ENCODE measurements around the gene ZBTB44.
A peak's percentile ranks its signal among the peaks of the same experiment; 100 is the strongest.
"Not testable (repeated sequence)": the region's sequence is repeated elsewhere in the genome, so short reads cannot be mapped to it uniquely, and the experiment has no call there.

ZBTB44 gene

GRCh38 chr11:130249371-130249770 is 65.3 kb downstream of the ZBTB44 start:
- no peak for DNase-seq (ENCODE audit: low spot score)

DNA sequence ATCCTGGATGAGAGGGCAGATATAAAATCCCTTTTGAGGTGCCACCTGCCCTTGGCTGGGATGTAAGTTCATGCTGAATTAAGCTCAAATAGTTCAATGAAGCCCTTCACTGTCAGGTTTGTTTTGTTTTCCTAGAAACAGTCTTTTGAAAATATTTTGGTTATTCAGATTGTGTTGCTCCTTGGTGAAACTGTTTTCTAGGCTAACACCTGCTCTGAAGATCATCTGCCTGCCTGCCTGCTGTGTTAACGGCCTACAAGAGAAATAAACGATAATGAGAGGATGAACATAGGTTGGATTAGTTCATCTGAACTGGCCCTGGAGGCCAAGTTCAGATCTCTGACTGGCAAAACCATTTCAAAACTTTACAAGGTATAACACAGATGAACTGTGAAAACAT is 67.4 kb downstream of the ZBTB44 start:
- DNase-seq (ENCODE audit: low spot score): no peak

GRCh38 chr11:130246738-130247137 is 68.0 kb downstream of the ZBTB44 start:
- peak; percentile 6 for DNase-seq (ENCODE audit: low spot score)

DNA sequence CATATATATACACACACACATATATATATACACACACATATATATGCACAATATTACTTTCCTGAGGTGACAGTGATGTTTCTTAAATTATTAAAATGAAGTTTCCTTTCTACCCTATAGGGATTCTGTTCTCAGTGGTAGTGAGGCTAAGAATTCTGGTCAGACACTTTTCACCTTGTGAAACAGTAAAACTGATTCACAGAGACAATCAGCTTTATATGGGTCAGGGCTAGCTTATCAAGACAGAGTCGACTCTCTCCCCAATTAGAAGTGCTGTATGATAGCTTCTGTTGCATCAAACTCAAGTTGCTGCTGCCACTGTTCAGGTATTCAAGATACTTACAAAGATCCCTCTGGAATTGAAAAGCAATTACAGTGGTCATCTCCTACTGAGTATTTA is 68.4 kb downstream of the ZBTB44 start:
- DNase-seq (ENCODE audit: low spot score): no peak

GRCh38 chr11:130245375-130245774 is 69.3 kb downstream of the ZBTB44 start:
- DNase-seq (ENCODE audit: low spot score): not testable (repeated sequence)

DNA sequence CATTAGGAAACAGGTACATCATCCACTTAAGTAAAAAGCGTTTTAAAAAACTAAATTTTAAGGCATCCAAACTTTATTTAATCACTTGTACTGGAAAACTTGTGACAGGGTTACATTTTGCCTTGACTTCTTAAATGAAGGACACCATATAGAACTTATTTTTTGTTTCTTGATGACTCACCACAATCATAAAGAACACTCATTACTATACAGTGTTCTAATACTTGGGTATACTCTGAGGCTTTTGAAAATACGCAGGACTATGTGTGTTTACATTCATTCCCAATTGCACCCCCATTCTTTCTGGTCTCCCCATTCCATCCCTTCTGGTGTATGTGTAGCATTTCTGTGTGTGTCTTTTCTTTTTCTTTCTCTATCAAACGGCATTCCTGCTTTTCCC is 69.9 kb downstream of the ZBTB44 start:
- no peak for DNase-seq (ENCODE audit: low spot score)

GRCh38 chr11:130243816-130244215 is 70.9 kb downstream of the ZBTB44 start:
- no peak for DNase-seq (ENCODE audit: low spot score)

GRCh38 chr11:130241713-130242112 is 73.0 kb downstream of the ZBTB44 start:
- DNase-seq (ENCODE audit: low spot score): no peak

DNA sequence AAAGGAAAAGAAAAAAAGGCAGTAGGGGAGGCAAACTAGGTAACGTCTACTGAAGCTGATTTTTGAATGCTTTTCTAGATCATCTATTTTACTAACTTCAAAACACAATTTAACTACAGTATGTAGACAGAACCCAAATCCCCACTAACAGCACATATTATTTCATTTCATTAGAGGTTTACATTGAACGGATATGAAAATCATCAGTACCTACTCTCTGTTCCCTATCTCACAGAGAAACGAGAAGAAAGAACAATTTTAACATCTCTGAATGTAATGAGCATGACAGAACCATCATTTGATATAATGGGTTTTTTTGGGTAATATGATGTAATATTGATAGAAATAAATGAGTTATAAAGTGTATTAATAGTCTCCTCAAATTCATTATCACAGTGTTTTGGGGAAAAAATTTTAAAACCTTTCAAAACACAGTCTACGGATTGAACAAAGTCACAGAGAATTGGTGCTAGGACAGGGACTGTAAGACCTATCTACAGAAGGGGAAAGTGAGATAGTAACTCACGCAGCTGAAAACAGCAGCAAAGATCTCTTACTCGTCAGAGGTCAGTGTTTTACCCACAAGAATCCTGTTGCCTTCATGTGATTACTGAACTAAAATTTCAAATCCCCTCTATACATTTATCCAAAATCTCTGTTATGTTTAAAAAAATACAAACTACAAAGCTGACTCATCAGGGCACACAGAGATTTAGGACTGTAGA is 77.3 kb downstream of the ZBTB44 start:
- no peak for DNase-seq (ENCODE audit: low spot score)

GRCh38 chr11:130234315-130234714 is 80.4 kb downstream of the ZBTB44 start:
- DNase-seq (ENCODE audit: low spot score): no peak

- not testable (repeated sequence) for DNase-seq (ENCODE audit: low spot score)
Observed at GRCh38 chr11:130233888-130234287, 80.8 kb downstream of the ZBTB44 start.

- not testable (repeated sequence) for DNase-seq (ENCODE audit: low spot score)
Observed at GRCh38 chr11:130233486-130233885, 81.2 kb downstream of the ZBTB44 start.

- DNase-seq (ENCODE audit: low spot score): no peak
Observed at GRCh38 chr11:130227373-130227772, 87.3 kb downstream of the ZBTB44 start.

DNA sequence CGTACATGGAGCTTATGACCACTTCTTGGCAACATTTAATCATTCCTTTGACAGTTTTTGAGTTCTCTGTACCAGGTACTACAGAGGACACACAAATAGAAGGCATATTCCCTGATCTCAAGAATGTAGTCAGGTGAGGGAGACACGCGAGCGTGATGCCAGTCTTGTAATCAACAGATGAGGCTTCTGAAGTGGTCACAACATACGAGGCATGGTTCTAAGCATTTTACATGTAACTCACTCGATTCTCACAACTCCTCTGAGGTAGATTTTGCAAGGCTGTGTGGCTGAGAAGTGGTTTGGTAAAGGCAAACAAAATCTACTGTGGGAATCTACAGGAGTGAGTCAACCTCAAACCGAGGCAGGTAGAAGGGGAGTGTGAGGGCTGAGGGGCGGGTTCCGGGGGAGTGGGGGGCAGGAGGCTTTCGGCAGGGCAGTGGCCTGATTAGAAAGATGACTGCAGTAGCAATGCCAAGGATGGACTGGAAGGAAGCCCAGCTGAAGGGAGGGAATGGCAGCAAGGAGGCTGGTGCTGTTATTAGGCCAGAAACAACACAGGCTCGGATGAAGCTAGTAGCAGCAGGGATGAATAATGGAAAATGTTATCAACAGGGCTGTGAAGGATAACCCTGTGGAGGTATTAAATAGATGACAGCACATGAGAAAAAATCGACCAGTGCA is 91.3 kb downstream of the ZBTB44 start:
- no peak for DNase-seq (ENCODE audit: low spot score)

GRCh38 chr11:130220311-130221035 is 94.2 kb downstream of the ZBTB44 start:
- DNase-seq (ENCODE audit: low spot score): no peak

DNA sequence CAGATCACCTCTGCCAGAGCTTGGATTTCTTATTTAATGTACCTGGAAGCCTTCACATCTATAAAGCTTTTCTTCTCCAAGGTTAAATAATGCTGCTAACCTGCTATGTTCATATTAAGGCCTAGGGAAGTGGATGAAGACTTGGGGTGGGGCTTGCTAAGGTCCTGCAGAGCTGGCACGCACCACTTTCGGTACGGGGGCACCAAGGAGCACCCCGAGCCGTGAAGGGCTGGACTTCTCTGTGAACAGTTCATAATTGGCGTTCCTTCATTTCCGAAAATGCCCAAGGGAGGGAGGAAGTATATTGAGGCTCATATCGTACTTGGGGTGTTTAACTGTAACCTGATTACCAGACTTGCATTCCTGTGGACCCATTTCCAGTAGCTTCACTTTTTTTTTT is 95.6 kb downstream of the ZBTB44 start:
- no peak for DNase-seq (ENCODE audit: low spot score)

- no peak for DNase-seq (ENCODE audit: low spot score)
Observed at GRCh38 chr11:130218501-130219070, 96.1 kb downstream of the ZBTB44 start.

DNA sequence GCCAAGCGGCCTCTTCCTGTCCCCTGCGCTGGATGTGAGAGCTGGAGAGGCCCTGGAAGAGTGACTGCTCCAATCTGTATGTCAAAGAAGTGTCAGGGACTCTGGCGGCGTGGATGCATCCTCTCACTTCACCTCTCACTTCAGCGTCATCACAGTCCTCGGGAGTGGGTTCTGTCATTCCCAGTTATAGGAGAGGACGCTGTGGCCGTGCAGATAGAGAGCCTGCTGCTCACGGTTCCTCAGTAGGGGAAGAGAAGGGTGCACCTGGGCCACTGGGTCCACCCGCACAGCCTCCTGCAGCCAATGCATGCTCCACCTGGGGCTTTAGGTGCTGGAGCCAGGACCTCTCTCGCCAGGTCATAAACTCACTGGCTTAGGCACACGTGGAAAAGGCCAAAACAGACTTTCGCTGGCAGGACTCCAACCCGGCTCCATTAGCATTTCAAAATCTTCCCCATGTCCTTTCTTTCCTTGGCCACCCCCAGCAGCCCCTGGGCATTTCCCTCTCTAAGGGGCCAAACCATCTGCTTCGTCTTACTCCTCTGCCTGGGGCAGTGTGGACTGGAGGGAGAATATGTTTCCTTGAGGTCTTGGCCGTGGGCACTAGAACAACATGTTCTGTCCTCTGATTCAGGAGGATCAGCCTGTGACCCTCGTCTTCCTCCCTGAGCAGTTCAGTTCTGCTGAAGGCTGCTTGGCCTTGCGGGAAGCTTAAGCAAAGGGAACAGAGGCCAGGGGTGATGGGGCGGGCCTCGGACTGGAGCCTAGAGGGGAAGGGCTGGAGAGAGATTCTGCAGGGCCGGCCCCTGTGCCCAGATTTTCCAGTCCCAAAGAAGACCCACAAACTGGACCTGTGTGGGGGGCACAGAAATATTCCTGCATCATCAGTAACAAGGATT is 97.3 kb downstream of the ZBTB44 start:
- no peak for DNase-seq (ENCODE audit: low spot score)

GRCh38 chr11:130216591-130217132 is 98.1 kb downstream of the ZBTB44 start:
- peak; percentile 4 for DNase-seq (ENCODE audit: low spot score)

DNA sequence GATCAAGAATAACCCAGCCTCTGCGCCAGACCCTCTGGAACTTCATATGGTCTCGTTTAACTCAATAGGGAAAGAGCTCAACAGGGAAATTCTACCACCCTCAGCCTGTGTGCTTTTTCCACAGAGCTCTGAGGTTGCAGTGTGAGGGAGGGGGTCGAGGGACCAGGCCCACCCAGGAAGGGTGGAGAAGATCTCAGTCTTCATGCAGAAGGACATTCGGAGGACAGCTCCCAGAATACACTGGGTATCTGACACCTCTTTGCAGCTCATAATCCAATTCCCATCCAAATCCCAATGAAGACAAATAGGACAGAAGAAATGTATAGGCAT is 98.5 kb downstream of the ZBTB44 start:
- no peak for DNase-seq (ENCODE audit: low spot score)

- no peak for DNase-seq (ENCODE audit: low spot score)
Observed at GRCh38 chr11:130215531-130216220, 99.0 kb downstream of the ZBTB44 start.

Measured in kidney tubule cell (primary cell).